Measurements from ENCODE around the gene BMX. TPM values are rescaled to one million over a fixed set of nuclear protein-coding genes. Genes with fewer than 3 reads are reported as not detected.

Gene BMX
- total RNA-seq, 1 experiment from 2014 or later = not detected

- H3K27ac ChIP-seq (ENCODE audit: insufficient read length, low read depth, low read length) = no peak overlapping the region
- H3K9ac ChIP-seq (ENCODE audit: extremely low read depth, insufficient read length, low read length) = no peak overlapping the region
- no peak for TF ChIP-seq CTCF (conservative IDR thresholded peaks at IDR 0.05)
- no peak overlapping the region for H4K8ac ChIP-seq (replicated peaks; ENCODE audit: insufficient read length, low read depth, low read length)
- no peaks in the 10 kb centered on the region for H4K20me1 ChIP-seq (ENCODE audit: control insufficient read depth, insufficient read depth, insufficient read length)
- no peak overlapping the region for H2BK15ac ChIP-seq (ENCODE audit: low read depth, low read length)
- H2AK5ac ChIP-seq (ENCODE audit: insufficient read length, low read length) = no peak overlapping the region
- H4K5ac ChIP-seq (ENCODE audit: insufficient read length, low read depth, low read length) = no peak overlapping the region
- no peak overlapping the region for H2BK120ac ChIP-seq (ENCODE audit: low read depth, low read length, poor library complexity, severe bottlenecking)
- H2BK5ac ChIP-seq (ENCODE audit: insufficient read length, low read length) = no peak overlapping the region
- no peak overlapping the region for H2AFZ ChIP-seq (ENCODE audit: low read length)
- H3K23ac ChIP-seq (ENCODE audit: insufficient read length, low read depth, low read length) = no peak overlapping the region
- H3K9me3 ChIP-seq (ENCODE audit: control insufficient read depth, low read depth, low read length) = no peaks in the 10 kb centered on the region
- no peak overlapping the region for H3K14ac ChIP-seq (ENCODE audit: insufficient read depth, low read length)
- H3T11ph ChIP-seq (ENCODE audit: low read length) = no peak overlapping the region
- H3K4me2 ChIP-seq (ENCODE audit: insufficient read depth, insufficient read length, low read length) = no peak overlapping the region
- H3K56ac ChIP-seq (ENCODE audit: insufficient read length, low read depth, low read length) = no peak overlapping the region
- no peak overlapping the region for H3K27ac Mint-ChIP-seq
- H3K23me2 ChIP-seq (ENCODE audit: insufficient read length, low read depth, low read length, poor library complexity, severe bottlenecking) = no peaks in the 10 kb centered on the region
- no peak overlapping the region for H3K4ac ChIP-seq (ENCODE audit: low read depth, low read length)
- no peak overlapping the region for H4K91ac ChIP-seq (ENCODE audit: insufficient read length, low read depth, low read length)
- no peak overlapping the region for H3K18ac ChIP-seq (ENCODE audit: insufficient read length, low read depth, low read length)
- H3K36me3 Mint-ChIP-seq (ENCODE audit: insufficient read depth in 1 of 3, low read depth in 3 of 3) = no peaks in the 10 kb centered on the region
- H3K4me1 ChIP-seq (ENCODE audit: insufficient read depth, low read length) = no peaks in the 10 kb centered on the region
- no peaks in the 10 kb centered on the region for H3K79me2 ChIP-seq (ENCODE audit: insufficient read depth, low read length)
- peaks cover 11 to 13% of the 10 kb centered on the region in 2 experiments for H3K4me1 Mint-ChIP-seq
- no peak overlapping the region for H2BK20ac ChIP-seq (ENCODE audit: low read depth, low read length, poor library complexity, severe bottlenecking)
- H2BK12ac ChIP-seq (ENCODE audit: insufficient read length, low read depth, low read length) = no peak overlapping the region
- H3K9me3 Mint-ChIP-seq = no peaks in the 10 kb centered on the region
- no peaks in the 10 kb centered on the region for H3K27me3 Mint-ChIP-seq (ENCODE audit: low read depth)
- H3K79me1 ChIP-seq (ENCODE audit: insufficient read depth, low read depth, low read length, poor library complexity, severe bottlenecking) = no peaks in the 10 kb centered on the region
- no peak overlapping the region for H3K4me3 Mint-ChIP-seq
- no peaks in the 10 kb centered on the region for H3K27me3 ChIP-seq (ENCODE audit: insufficient read depth, low read length)
- no peak for DNase-seq
These were observed 9.2 kb downstream of the BMX start for GRCh38 chrX:15509845-15510244.

Measured in H9 (cell line).